Vagina (tissue), 2 donors: ENCODE results near the gene AHI1. TPM values are rescaled to one million over a fixed set of nuclear protein-coding genes. Genes with fewer than 3 reads are reported as not detected.
A peak's percentile ranks its signal among the peaks of the same experiment; 100 is the strongest.

ENCODE experiments used
- DNase-seq, 2 donors: peaks; one replicate each; pipeline ENCODE4 v3.0.0-alpha.2; 2017; ENCODE audit errors: extremely low spot score in 2 of 2
- H3K27ac ChIP-seq: fragments of 200-600 bp; sonication (generic); one replicate; pipeline ENCODE4 v1.5.1; 2019
- H3K27me3 ChIP-seq: fragments of 200-600 bp; sonication (generic); one replicate; pipeline ENCODE4 v1.5.1; 2019
- H3K36me3 ChIP-seq, 2 donors: fragments of 200-600 bp; sonication (generic); one replicate each; pipeline ENCODE4 v1.5.1; 2017 to 2019
- H3K4me1 ChIP-seq: fragments of 200-600 bp; sonication (generic); one replicate; pipeline ENCODE4 v1.5.1; 2019
- H3K4me3 ChIP-seq, 2 donors: fragments of 200-600 bp; sonication (generic); 1 replicate in 1 of 2; 2 replicates in 1 of 2; pipeline ENCODE4 v1.5.1; 2016 to 2019
- H3K9me3 ChIP-seq: fragments of 200-600 bp; sonication (generic); one replicate; pipeline ENCODE4 v1.5.1; 2019
- CTCF ChIP-seq, 3 experiments: fragments of 450-650 bp in 2 of 3; fragments of 200-600 bp in 1 of 3; sonication (generic) in 1 of 3; IDR thresholded peaks; one replicate each; pipeline ENCODE4 v1.5.1; 2017 to 2019; ENCODE audit warnings: antibody characterized with exemption in 3 of 3, mild to moderate bottlenecking in 2 of 3, moderate library complexity in 2 of 3
- POLR2A ChIP-seq, 2 donors: fragments of 450-650 bp; IDR thresholded peaks; one replicate each; pipeline ENCODE4 v1.6.1; 2017; ENCODE audit warnings: antibody characterized with exemption in 2 of 2, mild to moderate bottlenecking in 2 of 2, moderate library complexity in 2 of 2
- POLR2AphosphoS5 ChIP-seq, 2 donors: sonication (generic); formaldehyde crosslinking; IDR thresholded peaks; one replicate each; pipeline ENCODE4 v1.9.0; 2017; ENCODE audit warnings: antibody characterized with exemption in 2 of 2, mild to moderate bottlenecking in 2 of 2, low read depth in 1 of 2; ENCODE audit not compliant: insufficient read depth in 1 of 2
- intact Hi-C: fragments of 100-400 bp; cut with DNase I; formaldehyde crosslinking; loops from one replicate; pipeline ENCODE4 v1.15.1; 2023
- total RNA-seq: library from RNA; depleted of rRNA; stranded (reverse); fragments of >200 nt; gene quantifications from one replicate; pipeline ENCODE4 v1.2.3, GENCODE V29; 2016

Gene AHI1
- total RNA-seq, 1 donor from 2014 or later: 28.7 TPM

GRCh38 chr6:135499441-135500340, 2.2 kb upstream of the AHI1 start:
- intact Hi-C loops: loop anchor here (5.0 to 10.0 kb wide), 2 partner anchors 788 to 1715 kb away; partner anchors contain the start of genes BCLAF1 and IFNGR1
- TF ChIP-seq CTCF (IDR thresholded peaks at IDR 0.05) (no peak), POLR2AphosphoS5 (IDR thresholded peaks at IDR 0.05; ENCODE audit: insufficient read depth in 1 of 2, low read depth in 1 of 2) (no peak), POLR2A (IDR thresholded peaks at IDR 0.05) (no peak)
- DNase-seq: no peak
- Histone ChIP-seq H3K9me3 (no peaks in the 10 kb centered on the region), H3K36me3 (no peaks in the 10 kb centered on the region), H3K4me1 (peaks cover 28% of the 10 kb centered on the region), H3K4me3 (no peak overlapping the region), H3K27me3 (no peaks in the 10 kb centered on the region), H3K27ac (peak overlapping the region; percentile 94)

DNA sequence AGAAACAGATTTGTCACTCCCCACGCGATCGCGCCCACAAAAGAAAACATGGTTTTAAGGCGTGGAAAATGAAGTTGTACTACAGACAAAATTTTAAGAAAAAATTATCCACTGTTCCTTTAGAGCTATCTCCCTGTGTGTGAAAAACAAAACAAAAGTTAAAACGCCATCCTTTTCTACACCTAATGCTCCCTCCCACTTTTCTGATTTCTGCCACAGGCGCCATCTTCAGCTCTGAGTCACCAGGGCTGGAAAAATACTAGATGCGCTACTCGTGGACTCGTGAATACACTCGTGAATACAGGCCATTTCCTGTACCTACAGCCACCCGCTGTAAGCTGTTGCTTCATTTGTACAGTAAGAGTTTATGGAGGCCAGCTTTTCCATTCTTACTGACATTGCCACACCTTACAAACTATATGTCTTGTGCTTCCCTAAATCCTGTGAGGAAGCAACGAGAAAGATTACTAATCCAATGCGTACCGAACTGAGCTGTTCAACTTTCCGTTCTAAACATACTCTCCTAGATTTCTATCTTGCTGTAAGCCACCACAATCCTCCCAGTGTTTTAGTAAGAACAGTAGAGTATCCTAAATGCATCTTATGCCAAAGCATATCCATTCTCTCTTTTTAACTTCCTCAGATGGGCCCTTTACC, 773 bp upstream of the AHI1 start:
- Histone ChIP-seq H3K9me3 (no peaks in the 10 kb centered on the region), H3K4me3 (peak overlapping the region; percentile 57 to 88), H3K27me3 (no peaks in the 10 kb centered on the region), H3K36me3 (no peaks in the 10 kb centered on the region), H3K4me1 (peaks cover 28% of the 10 kb centered on the region), H3K27ac (peak overlapping the region; percentile 94)
- TF ChIP-seq POLR2A (IDR thresholded peaks at IDR 0.05): peak in 1 of 2 donors; percentile 53
- TF ChIP-seq POLR2AphosphoS5 (IDR thresholded peaks at IDR 0.05; ENCODE audit: insufficient read depth in 1 of 2, low read depth in 1 of 2): peak in 1 of 2 donors; percentile 99
- TF ChIP-seq CTCF (IDR thresholded peaks at IDR 0.05): peak in 1 of 3 experiments; percentile 9
- intact Hi-C loops: loop anchor here (5.0 to 10.0 kb wide), 2 partner anchors 789 to 1716 kb away; partner anchors contain the start of genes BCLAF1 and IFNGR1
- DNase-seq: peak in 1 of 2 donors; percentile 94

GRCh38 chr6:135496800-135497411, 634 bp downstream of the AHI1 start:
- Histone ChIP-seq H3K4me3 (peak overlapping the region; percentile 57 to 88), H3K9me3 (no peaks in the 10 kb centered on the region), H3K27ac (peak overlapping the region; percentile 94), H3K27me3 (no peaks in the 10 kb centered on the region), H3K4me1 (peaks cover 28% of the 10 kb centered on the region), H3K36me3 (no peaks in the 10 kb centered on the region)
- DNase-seq: no peak
- intact Hi-C loops: loop anchor here (5.0 to 10.0 kb wide), 2 partner anchors 790 to 1718 kb away; partner anchors contain the start of genes BCLAF1 and IFNGR1
- no peak for TF ChIP-seq CTCF (IDR thresholded peaks at IDR 0.05)
- no peak for TF ChIP-seq POLR2AphosphoS5 (IDR thresholded peaks at IDR 0.05; ENCODE audit: insufficient read depth in 1 of 2, low read depth in 1 of 2)
- TF ChIP-seq POLR2A (IDR thresholded peaks at IDR 0.05): no peak

DNA sequence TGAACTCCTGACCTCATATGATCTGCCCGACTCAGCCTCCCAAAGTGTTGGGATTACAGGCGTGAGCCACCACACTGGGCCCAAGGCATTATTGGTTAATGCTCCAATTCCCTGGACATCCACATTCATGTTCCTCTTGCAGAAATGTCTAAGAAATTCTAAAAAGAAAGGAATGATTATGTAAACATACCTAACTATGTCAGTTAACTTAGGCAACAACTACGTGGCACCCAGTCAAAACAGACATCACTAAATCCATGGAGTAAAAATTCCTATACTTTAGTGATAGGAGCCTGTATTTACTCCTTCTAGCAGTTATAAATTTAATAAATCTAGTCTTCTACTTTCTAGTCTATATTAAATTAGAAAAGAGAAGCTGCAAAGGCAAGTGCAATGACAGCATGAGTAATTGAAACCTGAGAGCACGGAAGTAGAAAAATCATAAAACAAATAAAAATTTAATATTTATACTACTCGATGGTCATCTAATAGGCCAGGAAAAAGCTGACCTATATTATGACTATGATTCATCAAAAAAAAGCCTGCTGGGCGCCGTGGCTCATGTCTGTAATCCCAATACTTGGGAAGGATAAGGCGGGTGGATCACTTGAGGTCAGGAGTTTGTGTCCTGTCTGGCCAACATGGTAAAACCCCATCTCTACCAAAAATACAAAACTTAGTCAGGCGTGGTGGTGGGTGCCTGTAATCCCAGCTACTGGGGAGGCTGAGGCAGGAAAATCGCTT, 4.2 kb downstream of the AHI1 start:
- Histone ChIP-seq H3K9me3 (no peaks in the 10 kb centered on the region), H3K36me3 (peaks cover 0 to 8% of the 10 kb centered on the region in 2 donors), H3K4me3 (no peak overlapping the region), H3K4me1 (peaks cover 18% of the 10 kb centered on the region), H3K27ac (no peak overlapping the region), H3K27me3 (no peaks in the 10 kb centered on the region)
- DNase-seq: no peak
- intact Hi-C loops: loop anchor here (10.0 kb wide), 1 partner anchor 1721 kb away; the partner anchor contains the start of gene IFNGR1
- no peak for TF ChIP-seq CTCF (IDR thresholded peaks at IDR 0.05)
- no peak for TF ChIP-seq POLR2AphosphoS5 (IDR thresholded peaks at IDR 0.05; ENCODE audit: insufficient read depth in 1 of 2, low read depth in 1 of 2)
- TF ChIP-seq POLR2A (IDR thresholded peaks at IDR 0.05): no peak
